GM12878 (cell line): ENCODE results near the gene CTDNEP1. TPM values are rescaled to one million over a fixed set of nuclear protein-coding genes. Genes with fewer than 3 reads are reported as not detected.

Experiments
- ATAC-seq: fragments of 200-7000 bp; cut with Tn5 transposase; 3 replicates; pipeline ENCODE4 v1.9.1; 2020; ENCODE audit warnings: mild to moderate bottlenecking, moderate library complexity
- BruUV-seq: library from RNA; stranded (reverse); fragments of 400-500 nt; replicated peaks from 2 replicates; lab custom pipeline; 2021; lab: Mats Ljungman, UMichigan
- CTCF ChIA-PET: fragments of 300-600 bp; sonication (Branson Sonifier 250); formaldehyde crosslinking; extraction: SDS; loops from one replicate; lab custom pipeline; 2021; ENCODE audit warnings: inconsistent platforms; lab: Yijun Ruan, JAX
- POLR2A ChIA-PET: fragments of 350-600 bp; formaldehyde crosslinking; extraction: SDS; loops from one replicate; lab custom pipeline; 2021; ENCODE audit warnings: inconsistent platforms; lab: Charles Lee
- RAD21 ChIA-PET: fragments of 300-600 bp; sonication (Branson Sonifier 250); formaldehyde crosslinking; loops from one replicate; lab custom pipeline; 2023; ENCODE audit warnings: antibody characterized with exemption; ENCODE audit not compliant: unreplicated experiment; lab: Charles Lee
- SMC1A ChIA-PET: fragments of 300-600 bp; sonication (Branson Sonifier 250); formaldehyde crosslinking; loops from one replicate; lab custom pipeline; 2023; ENCODE audit not compliant: unreplicated experiment, uncharacterized antibody; lab: Charles Lee
- DNase-seq: peaks from one replicate; pipeline ENCODE4 v3.0.0-alpha.2; 2011; ENCODE audit warnings: low read depth, low spot score
- FAIRE-seq: peaks from 3 replicates; lab custom pipeline; 2011; peaks lifted over from hg19 to GRCh38; lab: Jason Lieb, UNC
- H2AFZ ChIP-seq: 2 replicates; pipeline ENCODE4 v1.6.0; 2011; ENCODE audit warnings: low read depth, low read length, control low read depth; ENCODE audit not compliant: control insufficient read depth
- H3K27ac ChIP-seq: 2 replicates; pipeline ENCODE4 v1.5.1; 2011; ENCODE audit warnings: control low read depth; ENCODE audit not compliant: control insufficient read depth, insufficient read depth
- H3K27me3 ChIP-seq, 2 experiments: replicated peaks in 1 of 2; 2 replicates each; pipeline versions ENCODE4 v1.6.0 to v1.6.1; 2011; ENCODE audit warnings: low read length in 1 of 2; ENCODE audit not compliant: control insufficient read depth in 2 of 2, insufficient read depth in 2 of 2
- H3K36me3 ChIP-seq, 2 experiments: 2 replicates each; pipeline ENCODE4 v1.5.1; 2011; ENCODE audit warnings: low read length in 1 of 2; ENCODE audit not compliant: control insufficient read depth in 2 of 2, insufficient read depth in 2 of 2
- H3K4me1 ChIP-seq: 2 replicates; pipeline ENCODE4 v1.6.1; 2011; ENCODE audit warnings: mild to moderate bottlenecking, low read length, moderate library complexity, mixed read lengths; ENCODE audit not compliant: control insufficient read depth, insufficient read depth
- H3K4me2 ChIP-seq: 2 replicates; pipeline ENCODE4 v1.6.0; 2011; ENCODE audit warnings: control low read depth; ENCODE audit not compliant: control insufficient read depth, insufficient read depth
- H3K4me3 ChIP-seq: fragments of 200-600 bp; sonication (generic); 2 replicates; pipeline ENCODE4 v1.5.1; 2016
- H3K79me2 ChIP-seq: 2 replicates; pipeline ENCODE4 v1.6.0; 2011; ENCODE audit warnings: low read length; ENCODE audit not compliant: control insufficient read depth, insufficient read depth
- H3K9ac ChIP-seq: 2 replicates; pipeline ENCODE4 v1.8.0; 2011; ENCODE audit warnings: low read length, control low read depth, mixed read lengths; ENCODE audit not compliant: control insufficient read depth, insufficient read depth
- H3K9me3 ChIP-seq: replicated peaks from 3 replicates; pipeline ENCODE4 v1.5.1; 2011; ENCODE audit warnings: mild to moderate bottlenecking, low read length; ENCODE audit not compliant: control insufficient read depth, insufficient read depth
- H4K20me1 ChIP-seq: 2 replicates; pipeline ENCODE4 v1.6.0; 2011; ENCODE audit not compliant: control insufficient read depth, insufficient read depth
- BHLHE40 ChIP-seq, 2 experiments: fragments of 450-650 bp in 1 of 2; IDR thresholded peaks; 2 replicates each; pipeline ENCODE4 v1.6.1; 2011 to 2017; ENCODE audit warnings: low read depth in 2 of 2, borderline replicate concordance in 1 of 2, improper control_type of control experiment in 1 of 2, low read length in 1 of 2, mild to moderate bottlenecking in 1 of 2
- CTCF ChIP-seq, 3 experiments: IDR thresholded peaks in 2 of 3; conservative IDR thresholded peaks in 1 of 3; 2 replicates each; pipeline ENCODE4 v1.5.1; 2011; ENCODE audit warnings: low read depth in 3 of 3, low read length in 3 of 3, mild to moderate bottlenecking in 3 of 3, control low read depth in 2 of 3, moderate library complexity in 2 of 3, inconsistent platforms in 1 of 3, mixed read lengths in 1 of 3; ENCODE audit not compliant: control insufficient read depth in 2 of 3, insufficient read depth in 1 of 3; ENCODE audit errors: extremely low read depth in 1 of 3
- HDAC2 ChIP-seq: fragments of 200-600 bp; sonication (generic); IDR thresholded peaks from 2 replicates; pipeline ENCODE4 v1.6.1; 2017
- IKZF1 ChIP-seq: fragments of 450-650 bp; conservative IDR thresholded peaks from 2 replicates; pipeline ENCODE4 v1.6.1; 2017; ENCODE audit warnings: antibody characterized with exemption, mild to moderate bottlenecking
- MYC ChIP-seq: IDR thresholded peaks from 2 replicates; pipeline ENCODE4 v1.6.1; 2011; ENCODE audit warnings: mild to moderate bottlenecking, low read length, moderate library complexity, inconsistent platforms; ENCODE audit not compliant: insufficient read depth, insufficient replicate concordance, insufficient read length, severe bottlenecking
- NR2F1 ChIP-seq: fragments of 450-650 bp; conservative IDR thresholded peaks from 2 replicates; pipeline ENCODE4 v1.6.1; 2017; ENCODE audit warnings: mild to moderate bottlenecking
- NRF1 ChIP-seq: conservative IDR thresholded peaks from 2 replicates; pipeline ENCODE4 v1.6.1; 2011; ENCODE audit warnings: mild to moderate bottlenecking, low read depth, low read length, improper control_type of control experiment
- RAD21 ChIP-seq: IDR thresholded peaks from 2 replicates; pipeline ENCODE4 v1.6.1; 2011; ENCODE audit warnings: mild to moderate bottlenecking, low read depth, low read length, moderate library complexity; ENCODE audit not compliant: insufficient read depth
- RELA ChIP-seq: fragments of 450-650 bp; IDR thresholded peaks from 2 replicates; pipeline ENCODE4 v1.8.0; 2014; ENCODE audit warnings: borderline replicate concordance; ENCODE audit not compliant: partially characterized antibody
- SP1 ChIP-seq: IDR thresholded peaks from one replicate; pipeline ENCODE4 v1.6.1; 2011; ENCODE audit warnings: low read depth, low read length
- USF1 ChIP-seq: IDR thresholded peaks from 2 replicates; pipeline ENCODE4 v1.6.1; 2011; ENCODE audit warnings: borderline replicate concordance, low read depth, mild to moderate bottlenecking, moderate library complexity, mixed read lengths, low read length; ENCODE audit not compliant: insufficient read depth; ENCODE audit errors: extremely low read length
- ZNF207 ChIP-seq: fragments of 450-650 bp; IDR thresholded peaks from 2 replicates; pipeline ENCODE4 v1.6.1; 2014; ENCODE audit warnings: antibody characterized with exemption, mild to moderate bottlenecking, borderline replicate concordance
- ZNF274 ChIP-seq: IDR thresholded peaks from one replicate; pipeline ENCODE4 v1.8.0; 2011; ENCODE audit not compliant: insufficient read length, insufficient read depth
- ZNF592 ChIP-seq: fragments of 450-650 bp; IDR thresholded peaks from 2 replicates; pipeline ENCODE4 v1.6.1; 2017; ENCODE audit warnings: mild to moderate bottlenecking, moderate library complexity
- WGBS: methylation state at CpG from one replicate; pipeline ENCODE4 v1.1.6; 2016; ENCODE audit warnings: low lambda C conversion rate; ENCODE audit not compliant: insufficient replicate concordance, insufficient coverage; ENCODE audit errors: missing lambda C conversion rate; 5-methylcytosine and 5-hydroxymethylcytosine counted together
- in situ Hi-C: fragments of 300-500 bp; cut with MboI; formaldehyde crosslinking; loops from 9 replicates; pipeline ENCODE4 v1.14.3; 2018; ENCODE audit warnings: mixed read lengths
- intact Hi-C: fragments of 100-400 bp; cut with micrococcal nuclease; formaldehyde crosslinking; loops from one replicate; pipeline ENCODE4 v1.14.2; 2022; ENCODE audit not compliant: unreplicated experiment
- polyA plus RNA-seq, 11 experiments: library from polyadenylated mRNA; depleted of rRNA in 4 of 11; unstranded in 6 of 11; stranded (reverse) in 5 of 11; fragments of >200 nt; fragmentation: Nextera tagmentation in 4 of 11; fragmentation: Illumina TruSeq in 1 of 11; extraction: Ambion mirVana in 4 of 11; extraction: Trizol in 1 of 11; gene quantifications; 1 replicate in 1 of 11; 2 replicates in 10 of 11; pipeline versions ENCODE4 v1.2.1 to v1.2.3, GENCODE V29; 2011 to 2016; ENCODE audit warnings: inconsistent platforms in 2 of 11, missing spikeins in 2 of 11, low read depth in 1 of 11
- total RNA-seq, 4 experiments: library from RNA; depleted of rRNA in 3 of 4; stranded (reverse); fragments of >200 nt in 3 of 4; fragmentation: Illumina TruSeq in 1 of 4; extraction: Trizol in 1 of 4; gene quantifications; 2 replicates each; pipeline versions ENCODE4 v1.2.1 to v1.2.3, GENCODE V29; 2013 to 2021

Gene CTDNEP1
- total and polyA plus RNA-seq, 10 of the 15 experiments (the other 5 are each of a cell fraction or from before 2014, with no cell fraction given): 23.7 to 176 (median 30.3) TPM

GRCh38 chr17:7296189-7296861 lies 44.8 kb upstream of the CTDNEP1 start:
- Histone ChIP-seq H3K27ac (no peak overlapping the region), H3K4me1 (peaks cover 3% of the 10 kb centered on the region), H3K36me3 (no peaks in the 10 kb centered on the region), H3K4me3 (peak overlapping the region; percentile 11; the same call in 1 of the 2 replicates), H3K4me2 (peak overlapping the region; percentile 71), H3K9ac (no peak overlapping the region), H3K79me2 (no peaks in the 10 kb centered on the region), H3K9me3 (no peaks in the 10 kb centered on the region), H3K27me3 (peaks cover 3 to 5% of the 10 kb centered on the region in 2 experiments), H2AFZ (peak overlapping the region; percentile 64), H4K20me1 (no peaks in the 10 kb centered on the region)
- SMC1A ChIA-PET: interaction anchor here (0.7 to 2.4 kb wide), 12 partner anchors 9 to 251 kb away, joined by 3 to 19 read pairs (median 6); partner anchors contain the start of gene SLC2A4
- ATAC-seq: peak; percentile 89
- no peak for FAIRE-seq
- intact Hi-C loops (loop anchor here (1.0 to 5.0 kb wide), 3 partner anchors 16 to 252 kb away; partner anchors contain the start of gene SLC16A11), in situ Hi-C loops (loop anchor here (5.0 kb wide), 1 partner anchor 254 kb away; the partner anchor contains the start of gene SLC16A11)
- CTCF ChIA-PET: interaction anchor here (0.6 to 5.7 kb wide), 31 partner anchors 9 to 318 kb away, joined by 3 to 102 read pairs (median 4); partner anchors contain the start of genes ACADVL, ACAP1, DLG4 and DVL2
- POLR2A ChIA-PET: interaction anchor here (0.9 to 1.7 kb wide), 5 partner anchors 14 to 76 kb away, joined by 3 to 4 read pairs (median 3); partner anchors contain the start of genes ACAP1 and SLC2A4
- RAD21 ChIA-PET: interaction anchor here (0.7 to 2.1 kb wide), 14 partner anchors 9 to 252 kb away, joined by 3 to 44 read pairs (median 6); partner anchors contain the start of genes ACADVL, ACAP1, DLG4 and GABARAP
- BruUV-seq: no TSS peak
- WGBS: 6% methylated on average over 51 of the region's 51 CpGs
- no peak for DNase-seq
- peak; percentile 21 for TF ChIP-seq SP1
- TF ChIP-seq BHLHE40 (IDR thresholded peaks at IDR 0.05; ENCODE audit: borderline replicate concordance in 1 of 2, low read depth in 2 of 2, low read length in 1 of 2): peak; percentile 75 to 93
- no peak for TF ChIP-seq ZNF207
- TF ChIP-seq NR2F1: peak; percentile 41
- no peak for TF ChIP-seq ZNF274
- peak; percentile 74 for TF ChIP-seq RAD21
- peak; percentile 83 for TF ChIP-seq IKZF1
- TF ChIP-seq ZNF592: no peak
- peak; percentile 23 for TF ChIP-seq RELA
- TF ChIP-seq CTCF (IDR thresholded peaks at IDR 0.05 in 2 of 3, conservative IDR thresholded peaks at IDR 0.05 in 1 of 3; ENCODE audit: control insufficient read depth in 2 of 3, extremely low read depth in 1 of 3, insufficient read depth in 1 of 3, low read depth in 3 of 3, low read length in 3 of 3): peak; percentile 84 to 93 (median 86); a peak in 5 of 6 replicates
- no peak for TF ChIP-seq HDAC2
- TF ChIP-seq MYC: peak; percentile 34
- no peak for TF ChIP-seq NRF1
- TF ChIP-seq USF1: peak; percentile 34
